GM13977 (cell line): ENCODE data around the gene KLRF1.
"Not testable (repeated sequence)": the region's sequence is repeated elsewhere in the genome, so short reads cannot be mapped to it uniquely, and the experiment has no call there.

Experiments used
- DNase-seq: peaks from one replicate; pipeline ENCODE4 v3.0.0; 2012; ENCODE audit warnings: low spot score
- CTCF ChIP-seq: IDR thresholded peaks from 2 replicates; pipeline ENCODE4 v1.5.1; 2012; ENCODE audit warnings: mild to moderate bottlenecking, control low read depth; ENCODE audit not compliant: insufficient read depth; ENCODE audit errors: extremely low read depth, missing control alignments
- in situ Hi-C: fragments of 300-500 bp; cut with MboI; formaldehyde crosslinking; loops from one replicate; pipeline ENCODE4 v1.12.0; 2022; ENCODE audit warnings: low sequenced_read_pairs, low pct_unique_long_range_greater_than_20kb, mixed read lengths, inconsistent platforms; ENCODE audit not compliant: unreplicated experiment

The KLRF1 gene

GRCh38 chr12:9868951-9869306, 41.6 kb downstream of the KLRF1 start:
- TF ChIP-seq CTCF: no peak
- DNase-seq: no peak
- in situ Hi-C loops: no loop called here

- TF ChIP-seq CTCF: no peak
- DNase-seq: no peak
- in situ Hi-C loops: no loop called here
Measured at GRCh38 chr12:9869307-9870161, 42.3 kb downstream of the KLRF1 start, which contains the start of gene CLEC2B. CLEC2B (minus strand) TSS chr12:9869354.

- in situ Hi-C loops: no loop called here
- DNase-seq: no peak
- no peak for TF ChIP-seq CTCF
Measured at GRCh38 chr12:9870286-9870866, 43.1 kb downstream of the KLRF1 start.

- no peak for TF ChIP-seq CTCF
- in situ Hi-C loops: no loop called here
- no peak for DNase-seq
Measured at GRCh38 chr12:9872162-9872561, 44.9 kb downstream of the KLRF1 start.

- in situ Hi-C loops: no loop called here
- DNase-seq: no peak
Measured at GRCh38 chr12:9872742-9873141, 45.5 kb downstream of the KLRF1 start.

GRCh38 chr12:9876120-9876519, 48.8 kb downstream of the KLRF1 start:
- DNase-seq, in situ Hi-C loops: not testable (repeated sequence)

More at GRCh38 chr12:9872742-9873141, 45.5 kb downstream of the KLRF1 start:
- no peak for TF ChIP-seq CTCF

GRCh38 chr12:9880532-9881078, 53.3 kb downstream of the KLRF1 start:
- DNase-seq: no peak
- in situ Hi-C loops: no loop called here
- TF ChIP-seq CTCF: no peak
